Hematopoietic multipotent progenitor cell treated with erythropoietin and hydrocortisone succinate and interleukin-3 and kit ligand, for 8 days (in vitro differentiated cells): Measurements from ENCODE around the gene SPDYA.
A peak's percentile ranks its signal among the peaks of the same experiment; 100 is the strongest.
"Not testable (repeated sequence)": the region's sequence is repeated elsewhere in the genome, so short reads cannot be mapped to it uniquely, and the experiment has no call there.

Experiments used
- DNase-seq: peaks from one replicate; pipeline ENCODE4 v3.0.0-alpha.2; 2015

SPDYA gene

DNA sequence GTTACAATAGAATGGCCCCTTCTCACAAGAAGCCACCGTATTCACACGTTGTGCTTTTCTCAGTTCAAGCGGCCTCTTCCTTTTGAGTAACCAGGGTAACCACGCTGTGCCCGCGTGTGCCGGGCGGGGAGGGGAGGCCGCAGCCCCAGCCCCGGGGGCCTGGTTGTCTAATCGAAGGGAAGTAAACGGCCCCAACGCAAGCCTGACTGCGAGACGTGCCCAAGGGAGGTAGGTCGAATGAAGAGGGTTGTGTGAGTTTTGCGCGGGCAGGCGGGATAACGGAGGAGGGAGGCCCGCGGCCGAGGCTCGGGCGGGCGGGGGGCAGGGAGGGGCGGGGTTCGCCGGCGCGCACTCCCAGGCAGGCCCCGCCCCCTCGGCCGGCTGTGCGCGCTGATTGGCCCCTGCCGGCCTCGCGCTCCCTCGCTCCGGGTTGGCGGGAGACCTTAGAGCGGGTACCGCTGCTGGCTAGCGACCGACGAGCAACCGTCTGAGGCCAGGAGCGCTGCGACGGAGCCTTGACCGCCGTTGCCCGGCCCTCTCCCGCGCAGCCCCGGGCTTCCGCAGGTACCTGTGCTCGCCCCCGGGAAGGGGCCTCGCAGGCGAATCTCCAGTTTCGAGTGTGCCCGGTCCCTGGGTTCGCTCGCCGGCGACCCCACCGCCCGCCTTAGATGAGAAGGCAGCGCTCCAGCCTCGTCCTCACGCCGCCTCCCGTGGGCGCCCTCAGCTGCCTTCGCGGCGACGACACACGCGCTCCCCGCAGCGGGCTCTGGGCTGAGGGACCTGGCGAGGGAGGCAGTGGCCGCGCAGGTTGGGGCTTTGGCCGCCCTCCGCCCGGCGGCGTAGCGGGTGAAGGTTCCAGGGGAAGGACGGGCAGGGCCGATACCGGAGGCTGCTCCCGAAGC is at the start of gene SPDYA:
TSS of gene SPDYA (plus strand) at position 451 of the 902 bp plus-strand sequence. CDS start 5,181 bp downstream, outside the sequence.
- DNase-seq = peak; percentile 76

DNA sequence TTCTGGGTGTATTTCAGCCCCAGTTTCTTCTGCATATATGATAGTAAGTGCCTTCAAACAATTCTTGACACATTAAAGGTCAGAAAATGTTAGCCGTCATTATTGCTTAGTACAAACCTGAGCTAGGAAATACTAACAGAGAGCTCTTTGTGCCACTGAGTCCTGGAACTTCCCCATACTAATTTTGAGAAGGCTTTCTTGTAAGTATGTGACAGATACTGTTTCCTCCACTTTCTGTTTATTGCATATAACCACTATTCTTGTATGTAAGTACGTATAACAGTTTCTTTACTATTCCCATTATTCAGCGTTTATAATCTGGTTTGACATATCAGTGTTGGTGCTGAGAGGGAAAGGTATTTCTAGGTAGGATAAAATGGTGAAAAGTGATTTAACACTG is 49.2 kb upstream of the SPDYA start:
- no peak for DNase-seq

- DNase-seq = no peak
Measured at GRCh38 chr2:28764909-28765711, 45.5 kb upstream of the SPDYA start.

DNA sequence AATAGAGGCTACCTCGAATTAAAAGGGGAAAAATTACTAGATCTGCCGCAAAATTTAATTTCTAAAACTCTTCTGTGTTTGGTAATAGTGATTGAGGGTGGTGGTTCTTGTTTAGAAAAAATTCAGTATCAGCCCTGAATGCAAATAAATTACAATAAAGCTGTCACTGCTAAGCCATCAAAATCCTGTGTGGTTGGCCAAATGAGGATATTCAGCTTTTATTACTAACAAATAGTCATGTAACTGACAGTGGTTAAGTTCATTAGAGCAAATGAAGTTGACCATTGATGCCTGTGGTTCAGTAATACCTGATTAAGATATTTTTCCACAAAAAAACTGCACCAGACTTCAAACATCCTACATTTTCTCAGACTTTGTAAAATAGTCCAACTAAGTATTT is 44.6 kb upstream of the SPDYA start:
- no peak for DNase-seq

DNA sequence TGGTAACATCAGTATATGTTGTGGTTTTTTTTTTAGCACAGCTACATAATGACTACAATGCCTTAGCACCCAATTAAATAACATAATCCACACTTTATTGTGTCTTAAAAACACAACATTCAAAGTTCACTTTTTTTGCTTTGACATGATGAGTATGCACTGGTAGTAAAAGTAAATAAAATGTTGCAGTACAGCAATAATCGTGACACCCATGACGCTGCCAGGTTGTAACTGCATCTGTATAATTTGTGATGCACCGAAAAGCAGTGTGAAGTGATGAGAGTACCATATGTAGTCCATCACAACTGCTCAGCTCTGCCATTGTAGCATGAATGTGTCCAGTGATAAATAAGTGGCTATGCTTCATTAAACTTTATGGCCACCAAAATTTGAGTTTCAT is 43.3 kb upstream of the SPDYA start:
- no peak for DNase-seq

GRCh38 chr2:28768422-28768821 is 42.2 kb upstream of the SPDYA start:
- no peak for DNase-seq

DNA sequence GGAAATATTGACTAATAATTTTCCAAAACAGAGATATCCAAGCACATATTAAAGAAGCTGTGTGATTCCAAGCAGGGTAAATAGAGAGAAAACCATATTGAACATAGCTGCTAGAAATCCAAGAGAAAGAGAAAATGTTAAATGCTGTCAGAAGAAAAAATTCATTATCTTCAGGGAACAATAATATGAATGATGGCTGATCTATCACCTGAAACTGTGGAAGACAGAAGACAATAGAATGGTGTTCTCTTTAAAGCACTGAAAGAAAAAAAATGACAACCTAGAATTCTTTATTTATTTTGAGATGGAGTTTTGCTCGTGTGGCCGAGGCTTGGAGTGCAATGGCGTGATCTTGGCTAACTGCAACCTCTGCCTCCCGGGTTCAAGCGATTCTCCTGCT is 41.7 kb upstream of the SPDYA start:
- no peak for DNase-seq

DNA sequence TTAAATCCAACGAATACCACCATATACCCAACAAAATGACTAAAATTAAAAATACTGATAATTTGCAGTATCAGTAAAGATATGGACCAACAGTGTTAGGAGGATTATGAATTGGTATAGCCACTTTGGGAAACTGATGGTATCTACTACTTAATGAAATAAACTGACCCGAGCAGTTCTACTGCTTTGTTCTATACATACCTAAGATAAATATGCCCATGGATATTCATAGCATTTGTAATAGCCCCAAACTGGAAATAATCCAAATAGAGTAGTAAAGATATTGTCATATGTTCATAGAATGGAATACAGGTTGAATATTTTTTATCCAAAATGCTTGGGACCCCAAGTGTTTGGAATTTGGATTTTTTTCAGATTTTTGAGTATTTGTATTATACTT is 38.3 kb upstream of the SPDYA start:
- DNase-seq = no peak

- DNase-seq = no peak
Measured at GRCh38 chr2:28776471-28776870, 34.2 kb upstream of the SPDYA start.

GRCh38 chr2:28778392-28778791 is 32.2 kb upstream of the SPDYA start:
- no peak for DNase-seq

GRCh38 chr2:28779001-28779400 is 31.6 kb upstream of the SPDYA start:
- DNase-seq = no peak

DNA sequence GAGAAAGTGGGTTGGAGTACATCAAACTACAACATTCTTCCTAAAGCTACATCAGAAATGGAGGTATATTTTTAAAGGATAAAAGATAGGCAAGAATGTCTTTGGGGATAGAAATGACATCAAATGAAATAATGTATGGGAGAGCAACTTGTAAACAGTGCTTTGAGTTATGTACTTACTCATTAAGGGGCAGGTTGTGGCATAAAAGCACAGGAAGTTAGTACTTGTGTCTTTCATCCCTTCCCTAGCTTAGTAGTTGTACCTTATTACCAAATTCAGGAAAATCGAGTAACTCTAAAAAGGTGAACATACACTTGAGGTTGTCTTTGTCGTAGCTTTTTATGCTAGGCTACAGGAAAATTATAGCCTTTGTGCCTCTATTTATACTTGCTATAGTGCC is 30.1 kb upstream of the SPDYA start:
- no peak for DNase-seq

DNA sequence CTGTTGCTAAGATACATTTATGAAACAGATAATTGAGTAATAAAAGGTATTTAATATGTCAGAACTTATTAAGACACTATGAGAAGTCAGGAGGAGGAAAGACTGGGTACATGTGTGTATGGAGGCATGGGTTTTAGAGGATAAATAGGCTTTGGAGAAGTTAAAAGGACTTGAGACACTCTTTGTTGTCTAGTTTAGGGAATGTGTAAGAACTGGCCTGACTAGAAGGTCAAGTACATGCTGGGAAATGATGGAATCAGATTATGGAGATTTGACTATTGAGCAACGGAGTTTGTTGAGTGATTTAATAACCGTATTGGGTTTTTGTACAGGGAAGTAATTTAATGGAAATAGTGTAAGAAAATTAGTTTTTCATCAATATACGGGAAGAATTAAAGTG is 28.2 kb upstream of the SPDYA start:
- DNase-seq = no peak

DNA sequence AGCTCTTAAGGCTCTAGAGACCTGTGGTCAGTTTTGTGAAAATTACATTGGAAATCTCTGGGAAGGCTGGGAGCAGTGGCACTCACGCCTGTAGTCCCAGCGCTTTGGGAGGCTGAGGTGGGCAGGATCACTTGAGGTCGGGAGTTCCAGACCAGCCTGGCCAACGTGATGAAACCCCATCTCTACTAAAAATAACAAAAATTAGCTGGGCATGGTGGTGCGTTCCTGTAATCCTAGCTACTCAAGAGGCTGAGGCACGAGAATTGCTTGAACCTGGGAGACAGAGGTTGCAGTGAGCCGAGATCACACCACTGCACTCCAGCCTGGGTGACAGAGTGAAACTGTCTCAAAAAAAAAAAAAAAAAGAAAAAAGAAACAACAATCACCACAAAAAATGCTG is 26.1 kb upstream of the SPDYA start:
- DNase-seq = not testable (repeated sequence)

GRCh38 chr2:28796620-28797019 is 14.0 kb upstream of the SPDYA start:
- no peak for DNase-seq

DNA sequence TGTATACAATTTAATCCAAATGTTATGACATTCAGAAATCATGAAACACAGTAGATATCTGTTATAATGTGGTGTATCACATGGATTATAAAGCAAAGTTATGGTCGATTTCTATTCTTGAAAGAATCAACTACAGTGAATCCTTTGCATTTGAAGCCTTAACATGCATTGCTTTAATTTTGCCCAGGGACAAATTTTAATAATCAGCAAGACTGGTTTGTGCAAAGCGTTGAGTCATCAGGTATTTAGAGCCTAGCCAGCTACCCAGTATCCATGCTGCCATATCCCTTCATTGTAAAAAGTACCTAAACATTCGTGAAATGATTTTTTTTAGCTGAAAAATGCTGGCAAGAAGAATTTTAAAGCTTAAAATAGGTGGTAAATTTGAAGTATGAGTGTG is 8.9 kb upstream of the SPDYA start:
- no peak for DNase-seq

DNA sequence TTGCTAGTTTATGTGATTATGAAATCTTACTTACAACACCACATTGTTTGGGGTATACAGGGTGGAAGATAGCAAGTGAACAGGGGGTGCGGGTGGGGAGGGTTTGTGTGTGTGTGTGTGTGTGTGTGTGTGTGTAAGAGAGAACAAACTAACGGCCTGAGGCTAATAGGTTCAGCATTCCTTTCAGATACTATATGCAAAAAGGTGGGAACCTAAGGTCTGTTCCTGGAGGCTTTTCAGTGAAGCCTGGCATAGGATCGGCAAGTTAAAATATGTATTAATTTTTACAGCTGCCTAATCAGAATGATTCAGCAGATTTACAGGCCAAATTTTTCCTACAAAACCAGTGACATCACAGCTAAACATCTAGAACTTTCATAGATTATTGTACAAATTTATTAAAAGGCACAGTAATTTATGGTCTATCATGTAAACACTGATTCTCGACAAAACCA is 7.6 kb upstream of the SPDYA start:
- DNase-seq = peak; percentile 29

- DNase-seq = no peak
Measured at GRCh38 chr2:28809927-28810326, 707 bp upstream of the SPDYA start.

DNA sequence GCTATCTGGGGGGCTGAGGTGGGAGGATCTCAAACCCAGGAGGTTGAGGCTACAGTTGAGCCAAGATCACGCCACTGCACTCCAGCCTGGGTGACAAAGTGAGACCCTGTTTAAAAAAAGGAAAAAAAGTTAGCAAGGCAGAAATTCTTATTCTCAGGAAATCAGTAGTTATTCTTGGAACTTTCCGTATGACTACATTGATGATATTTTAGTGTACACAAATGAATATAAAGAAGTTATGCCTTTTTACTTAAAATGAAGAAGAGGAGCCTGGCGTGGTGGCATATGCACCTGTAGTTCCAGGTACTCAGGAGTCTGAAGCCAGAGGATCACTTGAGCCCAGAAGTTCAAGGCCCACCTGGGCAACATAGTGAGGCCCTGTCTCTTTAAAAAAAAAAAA is 7.4 kb downstream of the SPDYA start:
- no peak for DNase-seq

DNA sequence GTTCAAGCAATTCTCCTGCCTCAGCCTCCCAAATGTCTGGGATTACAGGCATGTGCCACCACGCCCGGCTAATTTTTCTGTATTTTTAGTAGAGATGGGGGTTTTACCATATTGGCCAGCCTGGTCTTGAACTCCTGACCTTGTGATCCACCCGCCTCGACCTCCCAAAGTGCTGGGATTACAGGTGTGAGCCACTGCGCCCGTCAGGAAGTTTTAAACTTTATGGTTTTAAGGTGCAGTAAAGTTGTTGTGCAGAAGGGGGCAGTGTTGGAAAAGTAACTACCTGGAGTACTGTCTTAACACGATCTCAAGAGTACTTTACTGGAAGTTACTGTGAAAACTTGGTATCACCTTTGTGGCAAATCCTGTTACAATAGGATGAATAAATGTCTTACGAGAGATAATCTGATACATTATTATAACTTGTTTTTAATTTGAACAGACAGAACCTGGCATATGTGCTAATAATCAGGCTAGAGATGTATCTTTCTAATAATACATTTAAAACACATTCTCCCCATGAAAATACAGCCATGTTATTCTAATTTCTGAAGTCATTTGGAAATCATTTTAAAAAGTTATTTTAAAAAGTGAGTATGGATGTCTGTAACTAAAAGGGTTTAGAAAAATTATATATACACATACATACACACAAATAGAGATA is 10.8 kb downstream of the SPDYA start:
- peak; percentile 71 for DNase-seq

DNA sequence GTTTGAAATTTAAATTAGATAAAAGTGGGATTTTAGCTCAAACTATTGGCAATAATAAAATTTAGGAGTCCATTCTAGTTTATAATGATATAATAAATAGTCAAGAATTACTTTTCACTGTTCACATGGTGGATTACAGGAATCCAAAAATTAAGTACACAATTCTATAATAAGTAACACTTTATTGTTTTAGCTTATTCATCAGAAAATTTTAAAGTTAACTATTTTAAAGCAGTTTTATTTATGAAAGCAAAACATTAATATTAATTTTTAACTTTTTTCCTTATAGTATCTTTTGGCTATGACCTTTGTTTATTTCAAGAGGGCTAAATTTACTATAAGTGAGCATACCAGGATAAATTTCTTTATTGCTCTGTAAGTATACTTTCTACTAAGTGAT is 11.4 kb downstream of the SPDYA start:
- no peak for DNase-seq

GRCh38 chr2:28824207-28824606 is 13.6 kb downstream of the SPDYA start:
- no peak for DNase-seq

GRCh38 chr2:28824870-28825269 is 14.2 kb downstream of the SPDYA start:
- no peak for DNase-seq
